Measurements from ENCODE around the gene ADGRG3. TPM values are rescaled to one million over a fixed set of nuclear protein-coding genes. Genes with fewer than 3 reads are reported as not detected.

The ADGRG3 gene
- total RNA-seq, 1 experiment from 2014 or later, result 0.46 TPM

GRCh38 chr16:57640612-57641011, 27.5 kb upstream of the ADGRG3 start:
- Histone ChIP-seq H3K23me2 (ENCODE audit: insufficient read length, low read depth, low read length, poor library complexity, severe bottlenecking) (no peaks in the 10 kb centered on the region), H3T11ph (ENCODE audit: low read length) (no peak overlapping the region), H2BK120ac (ENCODE audit: low read depth, low read length, poor library complexity, severe bottlenecking) (no peak overlapping the region), H3K56ac (ENCODE audit: insufficient read length, low read depth, low read length) (no peak overlapping the region), H2AK5ac (ENCODE audit: insufficient read length, low read length) (no peak overlapping the region), H2BK15ac (ENCODE audit: low read depth, low read length) (no peak overlapping the region), H4K91ac (ENCODE audit: insufficient read length, low read depth, low read length) (no peak overlapping the region), H2BK20ac (ENCODE audit: low read depth, low read length, poor library complexity, severe bottlenecking) (no peak overlapping the region), H3K27ac (ENCODE audit: insufficient read length, low read depth, low read length) (no peak overlapping the region), H3K4me2 (ENCODE audit: insufficient read depth, insufficient read length, low read length) (no peak overlapping the region), H3K9me3 (ENCODE audit: control insufficient read depth, low read depth, low read length) (no peaks in the 10 kb centered on the region), H3K9ac (ENCODE audit: extremely low read depth, insufficient read length, low read length) (no peak overlapping the region), H3K27me3 (ENCODE audit: insufficient read depth, low read length) (peaks cover 2% of the 10 kb centered on the region; the same call in 1 of the 2 replicates), H3K14ac (ENCODE audit: insufficient read depth, low read length) (no peak overlapping the region), H3K4ac (ENCODE audit: low read depth, low read length) (no peak overlapping the region), H3K4me1 (ENCODE audit: insufficient read depth, low read length) (no peaks in the 10 kb centered on the region), H4K8ac (replicated peaks; ENCODE audit: insufficient read length, low read depth, low read length) (no peak overlapping the region), H3K18ac (ENCODE audit: insufficient read length, low read depth, low read length) (no peak overlapping the region), H2BK12ac (ENCODE audit: insufficient read length, low read depth, low read length) (no peak overlapping the region), H3K79me1 (ENCODE audit: insufficient read depth, low read depth, low read length, poor library complexity, severe bottlenecking) (no peaks in the 10 kb centered on the region), H2AFZ (ENCODE audit: low read length) (no peak overlapping the region), H3K23ac (ENCODE audit: insufficient read length, low read depth, low read length) (no peak overlapping the region), H2BK5ac (ENCODE audit: insufficient read length, low read length) (no peak overlapping the region), H4K20me1 (ENCODE audit: control insufficient read depth, insufficient read depth, insufficient read length) (no peaks in the 10 kb centered on the region), H4K5ac (ENCODE audit: insufficient read length, low read depth, low read length) (no peak overlapping the region), H3K79me2 (ENCODE audit: insufficient read depth, low read length) (no peaks in the 10 kb centered on the region)
- Mint-ChIP-seq H3K27ac (0 out of 7 replicates have a peak overlapping the region, but pooled peaks of 1 of the 3 experiments have one; percentile 30), H3K4me3 (no peak overlapping the region), H3K27me3 (ENCODE audit: low read depth) (peaks cover 45% of the 10 kb centered on the region), H3K9me3 (no peaks in the 10 kb centered on the region), H3K36me3 (ENCODE audit: insufficient read depth in 1 of 3, low read depth in 3 of 3) (no peaks in the 10 kb centered on the region), H3K4me1 (peaks cover 14 to 31% of the 10 kb centered on the region in 2 experiments)
- TF ChIP-seq, protein P1, sequence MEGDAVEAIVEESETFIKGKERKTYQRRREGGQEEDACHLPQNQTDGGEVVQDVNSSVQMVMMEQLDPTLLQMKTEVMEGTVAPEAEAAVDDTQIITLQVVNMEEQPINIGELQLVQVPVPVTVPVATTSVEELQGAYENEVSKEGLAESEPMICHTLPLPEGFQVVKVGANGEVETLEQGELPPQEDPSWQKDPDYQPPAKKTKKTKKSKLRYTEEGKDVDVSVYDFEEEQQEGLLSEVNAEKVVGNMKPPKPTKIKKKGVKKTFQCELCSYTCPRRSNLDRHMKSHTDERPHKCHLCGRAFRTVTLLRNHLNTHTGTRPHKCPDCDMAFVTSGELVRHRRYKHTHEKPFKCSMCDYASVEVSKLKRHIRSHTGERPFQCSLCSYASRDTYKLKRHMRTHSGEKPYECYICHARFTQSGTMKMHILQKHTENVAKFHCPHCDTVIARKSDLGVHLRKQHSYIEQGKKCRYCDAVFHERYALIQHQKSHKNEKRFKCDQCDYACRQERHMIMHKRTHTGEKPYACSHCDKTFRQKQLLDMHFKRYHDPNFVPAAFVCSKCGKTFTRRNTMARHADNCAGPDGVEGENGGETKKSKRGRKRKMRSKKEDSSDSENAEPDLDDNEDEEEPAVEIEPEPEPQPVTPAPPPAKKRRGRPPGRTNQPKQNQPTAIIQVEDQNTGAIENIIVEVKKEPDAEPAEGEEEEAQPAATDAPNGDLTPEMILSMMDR (conservative IDR thresholded peaks at IDR 0.05), result no peak
- no CpG with 5 or more reads among the region's 8 CpGs for WGBS (ENCODE audit: extremely low coverage, insufficient read length, low lambda C conversion rate)
- no peak for DNase-seq
